SW 1271 (cell line): ENCODE data around the gene ATP8B4.

ENCODE experiments used
- DNase-seq, 2 experiments: peaks; one replicate each; lab custom pipeline; 2025; lab: John Stamatoyannopoulos, UW

ATP8B4 gene

GRCh38 chr15:50059883-50060282, 59.1 kb downstream of the ATP8B4 start:
- no peak for DNase-seq

- no peak for DNase-seq
These were observed 59.7 kb downstream of the ATP8B4 start for GRCh38 chr15:50059203-50059772.

GRCh38 chr15:50057905-50058639, 61.0 kb downstream of the ATP8B4 start:
- no peak for DNase-seq

- no peak for DNase-seq
These were observed 61.8 kb downstream of the ATP8B4 start for GRCh38 chr15:50057196-50057595.

- DNase-seq = no peak
These were observed 63.3 kb downstream of the ATP8B4 start for GRCh38 chr15:50055750-50056157.

- no peak for DNase-seq
These were observed 63.7 kb downstream of the ATP8B4 start for GRCh38 chr15:50055332-50055731.

GRCh38 chr15:50053055-50053856, 65.8 kb downstream of the ATP8B4 start:
- no peak for DNase-seq

GRCh38 chr15:50051811-50052419, 67.1 kb downstream of the ATP8B4 start:
- peak in 1 of 2 experiments; percentile 29 for DNase-seq

- no peak for DNase-seq
These were observed 67.9 kb downstream of the ATP8B4 start for GRCh38 chr15:50050986-50051743.

GRCh38 chr15:50049871-50050270, 69.2 kb downstream of the ATP8B4 start:
- no peak for DNase-seq

- DNase-seq = no peak
These were observed 72.2 kb downstream of the ATP8B4 start for GRCh38 chr15:50046867-50047266.

- no peak for DNase-seq
These were observed 72.9 kb downstream of the ATP8B4 start for GRCh38 chr15:50046159-50046558.

- no peak for DNase-seq
These were observed 74.1 kb downstream of the ATP8B4 start for GRCh38 chr15:50044904-50045303.

- no peak for DNase-seq
These were observed 74.6 kb downstream of the ATP8B4 start for GRCh38 chr15:50044406-50044805.

GRCh38 chr15:50042775-50043174, 76.3 kb downstream of the ATP8B4 start:
- no peak for DNase-seq

GRCh38 chr15:50030456-50030855, 88.6 kb downstream of the ATP8B4 start:
- DNase-seq = no peak

- no peak for DNase-seq
These were observed 90.7 kb downstream of the ATP8B4 start for GRCh38 chr15:50028326-50028725.

- DNase-seq = no peak
These were observed 94.8 kb downstream of the ATP8B4 start for GRCh38 chr15:50024281-50024680.

- no peak for DNase-seq
These were observed 100.5 kb downstream of the ATP8B4 start for GRCh38 chr15:50018491-50018890.

GRCh38 chr15:50017522-50017921, 101.5 kb downstream of the ATP8B4 start:
- no peak for DNase-seq

GRCh38 chr15:50016951-50017350, 102.1 kb downstream of the ATP8B4 start:
- DNase-seq = no peak

- DNase-seq = no peak
These were observed 106.2 kb downstream of the ATP8B4 start for GRCh38 chr15:50012790-50013189.
